Activated effector memory CD4-positive, alpha-beta T cell treated with Interleukin-2 at 50 U/mL for 16 hours (primary cell): ENCODE measurements around the gene ACOT13.
"Not testable (repeated sequence)": the region's sequence is repeated elsewhere in the genome, so short reads cannot be mapped to it uniquely, and the experiment has no call there.

Experiments used
- DNase-seq: peaks from one replicate; pipeline ENCODE4 v3.0.0-alpha.2; 2020

ACOT13 gene

DNA sequence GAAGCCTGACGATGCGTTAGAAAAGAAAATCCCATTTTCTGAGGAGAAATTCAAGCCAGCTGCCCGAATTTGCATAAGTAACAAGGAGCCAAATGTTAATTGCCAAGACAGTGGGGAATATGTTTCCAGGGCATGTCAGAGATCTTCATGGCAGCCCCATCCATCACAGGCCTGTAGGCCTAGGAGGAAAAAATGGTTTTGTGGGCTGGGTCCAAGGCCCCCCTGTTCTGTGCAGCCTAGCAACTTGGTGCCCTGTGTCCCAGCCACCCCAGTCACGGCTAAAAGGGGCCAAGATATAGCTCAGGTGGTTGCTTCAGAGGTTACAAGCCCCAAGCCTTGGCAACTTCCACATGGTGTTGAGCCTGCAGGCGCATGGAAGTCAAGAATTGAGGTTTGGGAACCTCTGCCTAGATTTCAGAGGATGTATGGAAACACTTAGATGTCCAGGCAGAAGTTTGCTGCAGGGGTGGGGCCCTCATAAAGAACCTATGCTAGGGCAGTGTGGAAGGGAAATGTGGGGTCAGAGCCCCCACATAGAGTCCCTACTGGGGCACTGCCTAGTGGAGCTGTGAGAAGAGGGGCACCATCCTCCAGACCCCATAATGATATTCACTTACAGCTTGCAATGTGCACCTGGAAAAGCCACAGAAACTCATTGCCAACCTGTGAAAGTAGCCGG, 64.7 kb downstream of the ACOT13 start:
- DNase-seq = not testable (repeated sequence)

GRCh38 chr6:24734166-24734565, 67.3 kb downstream of the ACOT13 start:
- DNase-seq = no peak

DNA sequence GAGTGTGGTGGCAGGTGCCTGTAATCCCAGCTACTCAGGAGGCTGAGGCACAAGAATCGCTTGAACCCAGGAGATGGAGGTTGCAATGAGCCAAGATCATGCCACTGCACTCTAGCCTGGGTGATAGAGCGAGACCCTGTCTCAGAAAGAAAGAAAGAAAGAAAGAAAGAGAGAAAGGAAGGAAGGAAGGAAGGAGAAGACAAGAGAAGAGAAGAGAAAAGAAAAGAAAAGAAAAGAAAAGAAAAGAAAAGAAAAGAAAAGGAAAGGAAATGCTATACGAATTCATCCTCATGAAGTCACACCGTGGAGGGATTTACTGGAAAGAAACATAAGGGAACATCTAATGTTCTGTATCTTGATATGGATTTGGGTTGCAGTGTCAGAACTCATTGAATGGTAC, 67.8 kb downstream of the ACOT13 start:
- DNase-seq = not testable (repeated sequence)

- DNase-seq = no peak
Observed at GRCh38 chr6:24738741-24739140, 71.9 kb downstream of the ACOT13 start.

GRCh38 chr6:24740861-24741260, 74.0 kb downstream of the ACOT13 start:
- no peak for DNase-seq

- DNase-seq = no peak
Observed at GRCh38 chr6:24742216-24742738, 75.4 kb downstream of the ACOT13 start.

- no peak for DNase-seq
Observed at GRCh38 chr6:24743265-24743943, 76.5 kb downstream of the ACOT13 start.

DNA sequence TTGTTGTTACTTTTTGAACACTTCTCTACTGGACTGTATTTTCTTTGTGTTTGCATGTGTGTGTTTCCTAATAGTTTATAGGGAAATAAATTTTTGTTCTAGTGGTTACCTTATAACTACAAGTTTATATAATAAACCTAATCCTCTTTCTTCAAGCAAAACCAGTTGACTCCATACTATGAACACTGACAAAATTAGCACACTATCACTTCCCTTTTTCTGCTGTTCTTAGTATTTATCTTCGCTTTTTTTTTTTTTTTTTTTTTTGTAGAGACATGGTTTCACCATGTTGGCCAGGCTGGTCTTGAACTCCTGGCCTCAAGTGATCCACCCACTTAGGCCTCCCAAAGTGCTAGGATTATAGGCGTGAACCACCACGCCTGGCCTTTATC, 77.1 kb downstream of the ACOT13 start:
- DNase-seq = no peak

- DNase-seq = no peak
Observed at GRCh38 chr6:24744911-24745310, 78.0 kb downstream of the ACOT13 start.

DNA sequence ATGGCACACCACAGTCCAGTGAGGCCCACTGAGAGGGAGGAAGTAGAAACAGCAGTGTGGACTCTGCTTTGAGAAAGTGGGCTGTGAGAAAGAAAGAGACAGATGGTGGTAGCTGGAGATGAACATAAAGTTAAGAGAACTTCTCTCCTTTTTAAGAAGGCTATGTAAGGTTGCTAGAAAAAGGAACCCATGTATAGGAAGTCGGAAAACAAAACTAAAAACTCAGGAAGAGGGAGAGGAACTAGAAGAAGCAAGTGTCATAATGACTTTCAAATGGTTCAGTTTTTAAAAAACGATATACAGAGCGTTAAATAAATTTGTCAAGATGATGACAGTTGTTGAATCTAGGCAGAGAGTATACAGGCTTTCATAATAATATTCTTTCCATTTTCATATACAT, 82.4 kb downstream of the ACOT13 start:
- no peak for DNase-seq

DNA sequence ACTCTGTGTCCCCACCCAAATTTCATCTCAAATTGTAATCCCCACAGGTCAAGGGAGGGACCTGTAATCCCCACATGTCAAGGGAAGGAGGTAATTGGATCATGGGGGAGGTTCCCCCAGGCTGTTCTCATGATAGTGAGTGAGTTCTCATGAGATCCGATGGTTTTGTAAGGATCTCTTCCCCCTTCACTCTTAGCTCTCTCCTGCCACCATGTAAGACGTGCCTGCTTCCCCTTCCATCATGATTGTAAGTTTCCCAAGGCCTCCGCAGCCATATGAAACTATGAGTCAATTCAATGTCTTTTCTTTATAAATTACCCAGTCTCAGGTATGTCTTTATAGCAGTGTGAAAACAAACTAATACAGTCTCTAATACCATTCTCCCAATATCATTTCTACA, 84.0 kb downstream of the ACOT13 start:
- DNase-seq = not testable (repeated sequence)

DNA sequence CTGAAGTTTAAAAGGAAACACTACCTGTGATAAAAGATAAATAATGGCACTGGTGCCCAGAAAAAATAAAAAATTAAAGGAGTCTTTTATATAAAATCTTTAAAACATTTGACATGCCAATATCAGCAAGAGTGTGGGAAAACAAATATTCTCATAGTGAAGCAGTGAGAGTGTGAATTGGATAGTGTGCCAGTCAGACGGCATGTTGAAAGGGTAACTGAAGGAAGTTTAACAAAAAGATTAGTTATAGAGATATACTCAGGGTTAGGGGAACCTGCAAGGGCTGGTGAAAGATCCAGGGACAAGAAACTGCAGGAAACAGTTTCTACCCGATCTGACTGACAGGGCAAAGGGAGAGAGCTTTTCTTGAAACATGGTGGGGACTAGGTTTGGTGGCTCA, 85.6 kb downstream of the ACOT13 start:
- no peak for DNase-seq

DNA sequence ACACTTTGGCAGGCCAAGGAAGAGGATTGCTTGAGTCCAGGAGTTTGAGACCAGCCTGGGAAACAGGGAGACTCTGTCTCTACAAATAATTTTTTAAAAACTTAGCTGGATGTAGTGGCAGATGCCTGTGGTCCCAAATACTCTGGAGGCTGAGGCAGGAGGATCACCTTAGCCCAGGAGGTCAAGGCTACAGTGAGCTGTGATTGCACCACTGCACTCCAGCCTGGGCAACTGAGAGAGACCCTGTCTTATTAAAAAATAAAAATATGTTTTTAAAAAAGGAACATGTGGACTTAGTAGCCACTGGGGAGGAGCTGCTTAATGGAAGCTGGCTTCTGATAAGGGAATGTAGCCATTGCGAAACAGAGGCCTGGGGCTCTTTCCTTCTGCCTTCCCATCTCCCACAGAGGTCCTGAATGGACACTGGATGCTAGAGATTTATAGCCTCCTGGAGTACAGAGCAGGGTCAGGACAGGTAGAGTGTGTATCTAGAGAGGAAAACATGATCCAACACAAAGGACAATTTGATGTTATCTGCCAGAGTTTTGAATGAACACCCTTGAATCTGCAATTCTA, 86.1 kb downstream of the ACOT13 start:
- DNase-seq = no peak

- DNase-seq = no peak
Observed at GRCh38 chr6:24753545-24753944, 86.7 kb downstream of the ACOT13 start.

DNA sequence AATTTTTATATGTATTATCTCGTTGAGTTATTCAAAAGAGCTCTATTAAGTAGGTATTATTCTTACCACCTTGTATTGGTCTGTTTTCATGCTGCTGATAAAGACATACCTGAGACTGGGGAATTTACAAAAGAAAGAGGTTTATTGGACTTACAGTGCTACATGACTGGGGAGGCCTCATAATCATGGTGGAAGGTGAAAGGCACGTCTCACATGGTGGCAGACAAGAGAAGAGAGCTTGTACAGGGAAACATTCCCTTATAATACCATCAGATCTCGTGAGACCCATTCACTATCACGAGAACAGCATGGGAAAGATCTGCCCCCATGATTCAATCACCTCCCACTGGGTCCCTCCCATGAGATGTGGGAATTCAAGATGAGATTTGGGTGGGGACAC, 87.5 kb downstream of the ACOT13 start:
- DNase-seq = not testable (repeated sequence)
